CD14-positive monocyte (primary cell): Measurements from ENCODE around the gene FGD1. TPM values are rescaled to one million over a fixed set of nuclear protein-coding genes. Genes with fewer than 3 reads are reported as not detected.

Experiments used
- DNase-seq, 3 donors: peaks; one replicate each; pipeline ENCODE4 v3.0.0-alpha.2; 2011 to 2022
- H2AFZ ChIP-seq: 2 replicates; pipeline ENCODE4 v1.6.0; 2012; ENCODE audit warnings: mild to moderate bottlenecking, low read depth, low read length, inconsistent platforms; ENCODE audit not compliant: insufficient read depth, poor library complexity, severe bottlenecking
- H3K27ac ChIP-seq, 2 donors: 1 replicate in 1 of 2; 2 replicates in 1 of 2; pipeline ENCODE4 v1.5.1; 2012 to 2013; ENCODE audit warnings: low read length in 2 of 2, control low read depth in 1 of 2, inconsistent platforms in 1 of 2, low read depth in 1 of 2, mild to moderate bottlenecking in 1 of 2
- H3K27me3 ChIP-seq, 2 donors: one replicate each; pipeline versions ENCODE4 v1.6.0 to v1.6.1; 2011 to 2013; ENCODE audit warnings: low read length in 2 of 2; ENCODE audit not compliant: control insufficient read depth in 2 of 2, insufficient read depth in 2 of 2
- H3K36me3 ChIP-seq, 2 donors: replicated peaks in 1 of 2; 1 replicate in 1 of 2; 2 replicates in 1 of 2; pipeline versions ENCODE4 v1.5.1 to v1.6.1; 2012 to 2013; ENCODE audit warnings: low read length in 2 of 2, control low read depth in 1 of 2, inconsistent platforms in 1 of 2, mild to moderate bottlenecking in 1 of 2; ENCODE audit not compliant: insufficient read depth in 2 of 2, control insufficient read depth in 1 of 2
- H3K4me1 ChIP-seq, 2 donors: 1 replicate in 1 of 2; 2 replicates in 1 of 2; pipeline versions ENCODE4 v1.5.1 to v1.6.1; 2012 to 2013; ENCODE audit warnings: low read length in 2 of 2, control low read depth in 1 of 2, inconsistent platforms in 1 of 2, mild to moderate bottlenecking in 1 of 2, moderate library complexity in 1 of 2; ENCODE audit not compliant: insufficient read depth in 2 of 2, control insufficient read depth in 1 of 2
- H3K4me2 ChIP-seq: replicated peaks from 2 replicates; pipeline ENCODE3; 2012; ENCODE audit warnings: low read length, moderate library complexity, mild to moderate bottlenecking; ENCODE audit not compliant: poor library complexity, severe bottlenecking; ENCODE audit errors: extremely low read depth
- H3K4me3 ChIP-seq, 3 experiments: fragments of 200-600 bp in 1 of 3; sonication (generic) in 1 of 3; replicated peaks in 1 of 3; 1 replicate in 2 of 3; 2 replicates in 1 of 3; pipeline ENCODE4 v1.5.1; 2011 to 2013; ENCODE audit warnings: low read length in 3 of 3, mild to moderate bottlenecking in 3 of 3, control low read depth in 2 of 3, low read depth in 2 of 3, inconsistent platforms in 1 of 3, moderate library complexity in 1 of 3
- H3K79me2 ChIP-seq: 2 replicates; pipeline ENCODE4 v1.6.0; 2012; ENCODE audit warnings: mild to moderate bottlenecking, control low read depth, inconsistent platforms, low read length, moderate library complexity; ENCODE audit not compliant: insufficient read depth
- H3K9ac ChIP-seq: 2 replicates; pipeline ENCODE4 v1.6.0; 2017; ENCODE audit warnings: low read length, mild to moderate bottlenecking; ENCODE audit not compliant: insufficient read depth, poor library complexity, severe bottlenecking
- H3K9me3 ChIP-seq, 2 donors: replicated peaks in 1 of 2; 1 replicate in 1 of 2; 2 replicates in 1 of 2; pipeline versions ENCODE4 v1.5.1 to v1.6.1; 2012 to 2013; ENCODE audit warnings: low read length in 2 of 2, control low read depth in 1 of 2; ENCODE audit not compliant: control insufficient read depth in 1 of 2, insufficient read depth in 1 of 2
- H4K20me1 ChIP-seq: 2 replicates; pipeline ENCODE4 v1.6.0; 2012; ENCODE audit warnings: mild to moderate bottlenecking, low read length, control low read depth, moderate library complexity; ENCODE audit not compliant: insufficient read depth
- H3K27ac Mint-ChIP-seq, 7 donors: one replicate each; pipeline ENCODE4 v1.8.0; 2020; ENCODE audit warnings: mild to moderate bottlenecking in 7 of 7, mixed read lengths in 7 of 7, moderate library complexity in 6 of 7, inconsistent platforms in 2 of 7
- H3K27me3 Mint-ChIP-seq, 3 donors: one replicate each; pipeline ENCODE4 v1.8.0; 2021 to 2022; ENCODE audit warnings: low read depth in 3 of 3, mild to moderate bottlenecking in 3 of 3, mixed read lengths in 3 of 3, moderate library complexity in 3 of 3, inconsistent platforms in 1 of 3
- H3K36me3 Mint-ChIP-seq, 2 donors: one replicate each; pipeline ENCODE4 v1.8.0; 2020; ENCODE audit warnings: mixed read lengths in 2 of 2, inconsistent platforms in 1 of 2, mild to moderate bottlenecking in 1 of 2
- H3K4me1 Mint-ChIP-seq: one replicate; pipeline ENCODE4 v1.8.0; 2020; ENCODE audit warnings: mild to moderate bottlenecking, mixed read lengths
- H3K4me3 Mint-ChIP-seq, 2 donors: one replicate each; pipeline ENCODE4 v1.8.0; 2020; ENCODE audit warnings: mild to moderate bottlenecking in 2 of 2, mixed read lengths in 2 of 2, moderate library complexity in 1 of 2
- H3K9me3 Mint-ChIP-seq, 7 donors: one replicate each; pipeline ENCODE4 v1.8.0; 2020 to 2022; ENCODE audit warnings: mixed read lengths in 7 of 7, mild to moderate bottlenecking in 6 of 7, moderate library complexity in 6 of 7, inconsistent platforms in 2 of 7
- CTCF ChIP-seq: fragments of 200-600 bp; IDR thresholded peaks from one replicate; pipeline ENCODE4 v1.8.0; 2022; ENCODE audit warnings: antibody characterized with exemption, mild to moderate bottlenecking
- WGBS: methylation state at CpG from one replicate; pipeline ENCODE4 v1.1.5; 2013; ENCODE audit warnings: missing lambda C conversion rate; ENCODE audit not compliant: insufficient coverage; 5-methylcytosine and 5-hydroxymethylcytosine counted together
- intact Hi-C, 2 donors: fragments of 100-400 bp; cut with micrococcal nuclease; formaldehyde crosslinking; loops; one replicate each; pipeline versions ENCODE4 v1.15.0 to v1.15.1; 2023
- polyA plus RNA-seq, 3 donors: library from polyadenylated mRNA; depleted of rRNA in 1 of 3; unstranded in 2 of 3; stranded (reverse) in 1 of 3; fragments of 300-500 nt in 2 of 3; fragments of >200 nt in 1 of 3; fragmentation: Illumina TruSeq in 2 of 3; gene quantifications; 1 replicate in 2 of 3; 2 replicates in 1 of 3; pipeline ENCODE4 v1.2.3, GENCODE V29; 2012 to 2021

FGD1 gene
- polyA plus RNA-seq, 3 donors, result 0.05 to 0.18 TPM; not detected in 1

- Histone ChIP-seq H4K20me1 (no peaks in the 10 kb centered on the region), H2AFZ (no peak overlapping the region), H3K4me3 (no peak overlapping the region), H3K79me2 (no peaks in the 10 kb centered on the region), H3K4me1 (no peaks in the 10 kb centered on the region), H3K27me3 (no peaks in the 10 kb centered on the region), H3K9ac (no peak overlapping the region), H3K36me3 (no peaks in the 10 kb centered on the region), H3K9me3 (no peaks in the 10 kb centered on the region), H3K4me2 (no peak overlapping the region), H3K27ac (no peak overlapping the region)
- Mint-ChIP-seq H3K27me3 (peaks cover 3 to 7% (median 7%) of the 10 kb centered on the region in 3 donors), H3K4me1 (no peaks in the 10 kb centered on the region), H3K4me3 (no peak overlapping the region), H3K9me3 (no peaks in the 10 kb centered on the region), H3K27ac (no peak overlapping the region), H3K36me3 (no peaks in the 10 kb centered on the region)
- intact Hi-C loops, result no loop called here
- TF ChIP-seq CTCF, result no peak
- WGBS, result 71% methylated on average over 1 of the region's 10 CpGs
- no peak for DNase-seq
Measured at GRCh38 chrX:54473993-54474859, 21.8 kb downstream of the FGD1 start.

GRCh38 chrX:54470054-54470760, 25.8 kb downstream of the FGD1 start:
- Histone ChIP-seq H3K27ac (no peak overlapping the region), H3K9ac (no peak overlapping the region), H3K79me2 (no peaks in the 10 kb centered on the region), H3K36me3 (no peaks in the 10 kb centered on the region), H3K4me2 (no peak overlapping the region), H4K20me1 (no peaks in the 10 kb centered on the region), H3K27me3 (no peaks in the 10 kb centered on the region), H2AFZ (no peak overlapping the region), H3K4me1 (no peaks in the 10 kb centered on the region), H3K9me3 (no peaks in the 10 kb centered on the region), H3K4me3 (no peak overlapping the region)
- Mint-ChIP-seq H3K27me3 (peaks cover 0 to 11% (median 6%) of the 10 kb centered on the region in 3 donors), H3K36me3 (no peaks in the 10 kb centered on the region), H3K4me1 (no peaks in the 10 kb centered on the region), H3K9me3 (no peaks in the 10 kb centered on the region), H3K27ac (no peak overlapping the region), H3K4me3 (no peak overlapping the region)
- TF ChIP-seq CTCF, result no peak
- WGBS, result 90% methylated on average over 8 of the region's 21 CpGs
- intact Hi-C loops, result no loop called here
- no peak for DNase-seq
